CD14-positive monocyte (primary cell): ENCODE results near the gene DGKI. TPM values are rescaled to one million over a fixed set of nuclear protein-coding genes. Genes with fewer than 3 reads are reported as not detected.

Source experiments
- DNase-seq, 3 donors: peaks; one replicate each; pipeline ENCODE4 v3.0.0-alpha.2; 2011 to 2022
- H2AFZ ChIP-seq: 2 replicates; pipeline ENCODE4 v1.6.0; 2012; ENCODE audit warnings: mild to moderate bottlenecking, low read depth, low read length, inconsistent platforms; ENCODE audit not compliant: insufficient read depth, poor library complexity, severe bottlenecking
- H3K27ac ChIP-seq, 2 donors: 1 replicate in 1 of 2; 2 replicates in 1 of 2; pipeline ENCODE4 v1.5.1; 2012 to 2013; ENCODE audit warnings: low read length in 2 of 2, control low read depth in 1 of 2, inconsistent platforms in 1 of 2, low read depth in 1 of 2, mild to moderate bottlenecking in 1 of 2
- H3K27me3 ChIP-seq, 2 donors: one replicate each; pipeline versions ENCODE4 v1.6.0 to v1.6.1; 2011 to 2013; ENCODE audit warnings: low read length in 2 of 2; ENCODE audit not compliant: control insufficient read depth in 2 of 2, insufficient read depth in 2 of 2
- H3K36me3 ChIP-seq, 2 donors: replicated peaks in 1 of 2; 1 replicate in 1 of 2; 2 replicates in 1 of 2; pipeline versions ENCODE4 v1.5.1 to v1.6.1; 2012 to 2013; ENCODE audit warnings: low read length in 2 of 2, control low read depth in 1 of 2, inconsistent platforms in 1 of 2, mild to moderate bottlenecking in 1 of 2; ENCODE audit not compliant: insufficient read depth in 2 of 2, control insufficient read depth in 1 of 2
- H3K4me1 ChIP-seq, 2 donors: 1 replicate in 1 of 2; 2 replicates in 1 of 2; pipeline versions ENCODE4 v1.5.1 to v1.6.1; 2012 to 2013; ENCODE audit warnings: low read length in 2 of 2, control low read depth in 1 of 2, inconsistent platforms in 1 of 2, mild to moderate bottlenecking in 1 of 2, moderate library complexity in 1 of 2; ENCODE audit not compliant: insufficient read depth in 2 of 2, control insufficient read depth in 1 of 2
- H3K4me2 ChIP-seq: replicated peaks from 2 replicates; pipeline ENCODE3; 2012; ENCODE audit warnings: low read length, moderate library complexity, mild to moderate bottlenecking; ENCODE audit not compliant: poor library complexity, severe bottlenecking; ENCODE audit errors: extremely low read depth
- H3K4me3 ChIP-seq, 3 experiments: fragments of 200-600 bp in 1 of 3; sonication (generic) in 1 of 3; replicated peaks in 1 of 3; 1 replicate in 2 of 3; 2 replicates in 1 of 3; pipeline ENCODE4 v1.5.1; 2011 to 2013; ENCODE audit warnings: low read length in 3 of 3, mild to moderate bottlenecking in 3 of 3, control low read depth in 2 of 3, low read depth in 2 of 3, inconsistent platforms in 1 of 3, moderate library complexity in 1 of 3
- H3K79me2 ChIP-seq: 2 replicates; pipeline ENCODE4 v1.6.0; 2012; ENCODE audit warnings: mild to moderate bottlenecking, control low read depth, inconsistent platforms, low read length, moderate library complexity; ENCODE audit not compliant: insufficient read depth
- H3K9ac ChIP-seq: 2 replicates; pipeline ENCODE4 v1.6.0; 2017; ENCODE audit warnings: low read length, mild to moderate bottlenecking; ENCODE audit not compliant: insufficient read depth, poor library complexity, severe bottlenecking
- H3K9me3 ChIP-seq, 2 donors: replicated peaks in 1 of 2; 1 replicate in 1 of 2; 2 replicates in 1 of 2; pipeline versions ENCODE4 v1.5.1 to v1.6.1; 2012 to 2013; ENCODE audit warnings: low read length in 2 of 2, control low read depth in 1 of 2; ENCODE audit not compliant: control insufficient read depth in 1 of 2, insufficient read depth in 1 of 2
- H4K20me1 ChIP-seq: 2 replicates; pipeline ENCODE4 v1.6.0; 2012; ENCODE audit warnings: mild to moderate bottlenecking, low read length, control low read depth, moderate library complexity; ENCODE audit not compliant: insufficient read depth
- H3K27ac Mint-ChIP-seq, 7 donors: one replicate each; pipeline ENCODE4 v1.8.0; 2020; ENCODE audit warnings: mild to moderate bottlenecking in 7 of 7, mixed read lengths in 7 of 7, moderate library complexity in 6 of 7, inconsistent platforms in 2 of 7
- H3K27me3 Mint-ChIP-seq, 3 donors: one replicate each; pipeline ENCODE4 v1.8.0; 2021 to 2022; ENCODE audit warnings: low read depth in 3 of 3, mild to moderate bottlenecking in 3 of 3, mixed read lengths in 3 of 3, moderate library complexity in 3 of 3, inconsistent platforms in 1 of 3
- H3K36me3 Mint-ChIP-seq, 2 donors: one replicate each; pipeline ENCODE4 v1.8.0; 2020; ENCODE audit warnings: mixed read lengths in 2 of 2, inconsistent platforms in 1 of 2, mild to moderate bottlenecking in 1 of 2
- H3K4me1 Mint-ChIP-seq: one replicate; pipeline ENCODE4 v1.8.0; 2020; ENCODE audit warnings: mild to moderate bottlenecking, mixed read lengths
- H3K4me3 Mint-ChIP-seq, 2 donors: one replicate each; pipeline ENCODE4 v1.8.0; 2020; ENCODE audit warnings: mild to moderate bottlenecking in 2 of 2, mixed read lengths in 2 of 2, moderate library complexity in 1 of 2
- H3K9me3 Mint-ChIP-seq, 7 donors: one replicate each; pipeline ENCODE4 v1.8.0; 2020 to 2022; ENCODE audit warnings: mixed read lengths in 7 of 7, mild to moderate bottlenecking in 6 of 7, moderate library complexity in 6 of 7, inconsistent platforms in 2 of 7
- CTCF ChIP-seq: fragments of 200-600 bp; IDR thresholded peaks from one replicate; pipeline ENCODE4 v1.8.0; 2022; ENCODE audit warnings: antibody characterized with exemption, mild to moderate bottlenecking
- WGBS: methylation state at CpG from one replicate; pipeline ENCODE4 v1.1.5; 2013; ENCODE audit warnings: missing lambda C conversion rate; ENCODE audit not compliant: insufficient coverage; 5-methylcytosine and 5-hydroxymethylcytosine counted together
- intact Hi-C, 2 donors: fragments of 100-400 bp; cut with micrococcal nuclease; formaldehyde crosslinking; loops; one replicate each; pipeline versions ENCODE4 v1.15.0 to v1.15.1; 2023
- polyA plus RNA-seq, 3 donors: library from polyadenylated mRNA; depleted of rRNA in 1 of 3; unstranded in 2 of 3; stranded (reverse) in 1 of 3; fragments of 300-500 nt in 2 of 3; fragments of >200 nt in 1 of 3; fragmentation: Illumina TruSeq in 2 of 3; gene quantifications; 1 replicate in 2 of 3; 2 replicates in 1 of 3; pipeline ENCODE4 v1.2.3, GENCODE V29; 2012 to 2021

Gene DGKI
- polyA plus RNA-seq, 3 donors, result not detected

- no peak overlapping the region for H3K4me3 Mint-ChIP-seq
- peaks cover 0 to 2% (median 0%) of the 10 kb centered on the region in 7 donors for H3K9me3 Mint-ChIP-seq
- H3K9me3 ChIP-seq, result no peaks in the 10 kb centered on the region
- H3K4me2 ChIP-seq, result no peak overlapping the region
- no peak overlapping the region for H3K9ac ChIP-seq
- intact Hi-C loops, result no loop called here
- peaks cover 0 to 2% of the 10 kb centered on the region in 2 donors for H3K4me1 ChIP-seq
- no peak for DNase-seq
- H3K36me3 Mint-ChIP-seq, result no peaks in the 10 kb centered on the region
- WGBS, result 58% methylated on average over 5 of the region's 7 CpGs
- H3K27me3 ChIP-seq, result peaks cover 0 to 3% of the 10 kb centered on the region in 2 donors
- no peaks in the 10 kb centered on the region for H3K79me2 ChIP-seq
- no peak overlapping the region for H2AFZ ChIP-seq
- TF ChIP-seq CTCF, result no peak
- H3K27ac Mint-ChIP-seq, result no peak overlapping the region
- H3K4me3 ChIP-seq, result no peak overlapping the region
- H3K36me3 ChIP-seq, result no peaks in the 10 kb centered on the region
- H3K27ac ChIP-seq, result no peak overlapping the region
- H3K4me1 Mint-ChIP-seq, result peaks cover 4% of the 10 kb centered on the region
- H3K27me3 Mint-ChIP-seq, result peaks cover 4 to 12% (median 6%) of the 10 kb centered on the region in 3 donors
- H4K20me1 ChIP-seq, result no peaks in the 10 kb centered on the region
Observed at GRCh38 chr7:137670222-137671064, 176.3 kb downstream of the DGKI start.

- H3K4me3 ChIP-seq, result no peak overlapping the region
- H3K4me1 Mint-ChIP-seq, result peaks cover 3% of the 10 kb centered on the region
- peaks cover 0 to 2% (median 0%) of the 10 kb centered on the region in 7 donors for H3K9me3 Mint-ChIP-seq
- DNase-seq, result no peak
- intact Hi-C loops, result loop anchor here in 1 of 2 donors (10.0 kb wide), 1 partner anchor 225 kb away; no protein-coding TSS in a partner anchor
- H3K27ac ChIP-seq, result no peak overlapping the region
- H3K27me3 Mint-ChIP-seq, result peaks cover 6 to 10% (median 8%) of the 10 kb centered on the region in 3 donors
- H3K9me3 ChIP-seq, result no peaks in the 10 kb centered on the region
- H3K36me3 Mint-ChIP-seq, result no peaks in the 10 kb centered on the region
- no peak overlapping the region for H2AFZ ChIP-seq
- no peak overlapping the region for H3K4me2 ChIP-seq
- no peaks in the 10 kb centered on the region for H3K79me2 ChIP-seq
- no peak overlapping the region for H3K9ac ChIP-seq
- no peak overlapping the region for H3K27ac Mint-ChIP-seq
- no peak for TF ChIP-seq CTCF
- no peaks in the 10 kb centered on the region for H3K36me3 ChIP-seq
- no peak overlapping the region for H3K4me3 Mint-ChIP-seq
- no peaks in the 10 kb centered on the region for H4K20me1 ChIP-seq
- peaks cover 0 to 3% of the 10 kb centered on the region in 2 donors for H3K27me3 ChIP-seq
- peaks cover 0 to 2% of the 10 kb centered on the region in 2 donors for H3K4me1 ChIP-seq
- WGBS, result 60% methylated on average over 1 of the region's 2 CpGs
Observed at GRCh38 chr7:137669706-137670105, 177.1 kb downstream of the DGKI start.
